Subcutaneous adipose tissue (tissue), 4 donors: ENCODE results near the gene TNPO1. TPM values are rescaled to one million over a fixed set of nuclear protein-coding genes. Genes with fewer than 3 reads are reported as not detected.

ENCODE experiments used
- total RNA-seq, 4 donors: library from RNA; depleted of rRNA; stranded (reverse); fragments of >200 nt; gene quantifications; one replicate each; pipeline ENCODE4 v1.1.0, GENCODE V29; 2016
- TF ChIP-seq, protein P1 (sequence below): fragments of 450-650 bp; IDR thresholded peaks from one replicate; pipeline ENCODE4 v1.5.1; 2016; ENCODE audit warnings: low read depth, mild to moderate bottlenecking, control low read depth, antibody characterized with exemption, moderate library complexity

Gene TNPO1
- total RNA-seq, 4 donors from 2014 or later, result 92.1 to 130 (median 103) TPM

GRCh38 chr5:72895758-72896157 lies 79.3 kb downstream of the TNPO1 start:
- TF ChIP-seq, protein P1, sequence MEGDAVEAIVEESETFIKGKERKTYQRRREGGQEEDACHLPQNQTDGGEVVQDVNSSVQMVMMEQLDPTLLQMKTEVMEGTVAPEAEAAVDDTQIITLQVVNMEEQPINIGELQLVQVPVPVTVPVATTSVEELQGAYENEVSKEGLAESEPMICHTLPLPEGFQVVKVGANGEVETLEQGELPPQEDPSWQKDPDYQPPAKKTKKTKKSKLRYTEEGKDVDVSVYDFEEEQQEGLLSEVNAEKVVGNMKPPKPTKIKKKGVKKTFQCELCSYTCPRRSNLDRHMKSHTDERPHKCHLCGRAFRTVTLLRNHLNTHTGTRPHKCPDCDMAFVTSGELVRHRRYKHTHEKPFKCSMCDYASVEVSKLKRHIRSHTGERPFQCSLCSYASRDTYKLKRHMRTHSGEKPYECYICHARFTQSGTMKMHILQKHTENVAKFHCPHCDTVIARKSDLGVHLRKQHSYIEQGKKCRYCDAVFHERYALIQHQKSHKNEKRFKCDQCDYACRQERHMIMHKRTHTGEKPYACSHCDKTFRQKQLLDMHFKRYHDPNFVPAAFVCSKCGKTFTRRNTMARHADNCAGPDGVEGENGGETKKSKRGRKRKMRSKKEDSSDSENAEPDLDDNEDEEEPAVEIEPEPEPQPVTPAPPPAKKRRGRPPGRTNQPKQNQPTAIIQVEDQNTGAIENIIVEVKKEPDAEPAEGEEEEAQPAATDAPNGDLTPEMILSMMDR, result no peak

DNA sequence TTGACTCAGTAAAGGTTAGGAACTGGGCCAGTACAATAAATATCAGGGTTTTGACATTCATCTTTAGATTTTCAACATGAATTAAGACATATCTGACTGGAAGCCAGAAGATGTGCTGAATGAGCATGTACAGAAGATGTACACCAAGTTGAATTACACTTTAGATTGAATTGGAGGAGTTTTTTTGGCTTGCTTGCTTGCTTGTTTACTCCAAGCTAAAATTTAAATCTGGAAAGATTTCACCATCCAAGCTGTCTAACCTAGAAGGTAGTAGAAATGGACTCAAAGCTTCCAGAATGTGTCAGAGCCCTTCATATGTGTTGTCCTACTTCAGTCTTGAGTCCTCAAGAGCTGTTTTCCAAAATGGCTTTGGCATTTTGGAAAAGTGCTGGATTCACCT lies 90.3 kb downstream of the TNPO1 start:
- TF ChIP-seq, protein P1, result no peak

DNA sequence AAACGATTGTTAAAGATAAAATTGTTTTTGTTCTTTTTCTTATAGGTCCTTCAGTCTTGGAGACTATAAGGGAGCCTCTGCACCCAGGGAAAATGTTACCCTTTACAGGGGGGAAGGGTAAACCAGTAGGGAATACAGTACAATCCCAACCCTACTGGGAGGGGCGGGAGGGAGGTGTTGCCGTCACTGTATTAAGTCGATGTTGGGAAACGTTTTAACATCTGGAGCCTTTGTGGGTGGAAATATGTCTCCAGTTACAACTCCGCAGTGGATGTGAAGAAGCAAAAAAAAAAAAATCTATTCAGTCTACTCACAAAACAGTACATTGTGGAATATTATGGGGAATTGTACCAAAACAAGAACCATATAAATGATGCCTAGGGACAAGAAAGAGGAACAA lies 92.2 kb downstream of the TNPO1 start:
- TF ChIP-seq, protein P1, result no peak

GRCh38 chr5:72917371-72917776 lies 100.9 kb downstream of the TNPO1 start:
- TF ChIP-seq, protein P1, result no peak

DNA sequence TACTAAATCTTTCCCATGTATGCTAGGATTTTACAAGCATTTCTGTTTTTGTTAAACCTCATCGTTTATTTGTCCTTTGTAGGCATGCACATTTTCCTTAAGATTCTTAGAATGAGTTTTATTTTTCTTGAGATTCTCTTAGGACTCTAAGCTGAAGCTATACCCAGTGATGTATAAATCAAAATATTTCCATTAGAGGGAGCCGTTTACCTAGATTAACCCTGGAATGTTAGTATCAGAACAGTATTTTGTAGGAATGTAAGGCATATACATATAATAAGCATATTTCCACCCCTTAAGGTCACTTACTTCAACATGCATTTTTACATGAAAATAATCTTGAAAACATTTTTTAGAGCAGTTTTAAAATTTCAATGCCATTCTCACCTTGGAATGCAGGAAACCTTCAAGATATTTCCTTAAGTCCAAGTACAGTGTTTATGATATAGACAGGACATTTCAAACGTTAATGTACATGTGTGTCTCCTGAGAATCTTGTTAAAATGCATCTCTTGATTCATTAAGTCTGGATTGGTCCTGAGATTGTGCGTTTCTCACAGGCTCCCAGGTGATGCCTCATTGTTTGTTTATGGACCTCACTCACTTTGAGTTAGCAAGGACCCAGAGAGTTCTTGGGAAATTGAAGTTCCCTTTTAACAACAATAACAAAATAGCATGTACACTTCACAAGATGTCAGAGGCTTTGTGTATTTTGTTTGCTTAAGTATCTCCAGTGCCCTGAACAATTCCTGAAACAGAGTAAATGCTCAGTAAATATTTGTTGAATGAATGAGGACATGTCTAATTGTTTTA lies 104.4 kb downstream of the TNPO1 start:
- TF ChIP-seq, protein P1, result no peak

GRCh38 chr5:72921886-72922285 lies 105.4 kb downstream of the TNPO1 start:
- TF ChIP-seq, protein P1, result no peak

DNA sequence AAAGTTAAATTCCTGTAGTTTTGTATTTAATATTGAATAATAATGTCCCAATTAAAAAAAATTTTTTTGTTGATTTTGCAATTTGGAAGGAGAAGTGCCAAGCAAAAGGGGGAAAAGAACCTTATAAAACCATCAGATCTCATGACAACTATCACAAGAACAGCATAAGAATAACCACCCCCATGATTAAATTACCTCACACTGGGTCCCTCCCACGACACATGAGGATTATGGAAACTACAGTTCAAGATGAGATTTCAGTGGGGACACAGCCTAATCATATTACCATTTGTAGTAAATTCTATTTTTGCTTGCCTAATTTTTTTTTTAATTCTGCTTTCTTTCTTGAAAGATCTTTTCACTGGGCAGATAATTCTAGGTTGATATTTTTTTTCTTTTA lies 106.0 kb downstream of the TNPO1 start:
- TF ChIP-seq, protein P1, result no peak
